ENCODE results near the gene IKZF1.

DNA sequence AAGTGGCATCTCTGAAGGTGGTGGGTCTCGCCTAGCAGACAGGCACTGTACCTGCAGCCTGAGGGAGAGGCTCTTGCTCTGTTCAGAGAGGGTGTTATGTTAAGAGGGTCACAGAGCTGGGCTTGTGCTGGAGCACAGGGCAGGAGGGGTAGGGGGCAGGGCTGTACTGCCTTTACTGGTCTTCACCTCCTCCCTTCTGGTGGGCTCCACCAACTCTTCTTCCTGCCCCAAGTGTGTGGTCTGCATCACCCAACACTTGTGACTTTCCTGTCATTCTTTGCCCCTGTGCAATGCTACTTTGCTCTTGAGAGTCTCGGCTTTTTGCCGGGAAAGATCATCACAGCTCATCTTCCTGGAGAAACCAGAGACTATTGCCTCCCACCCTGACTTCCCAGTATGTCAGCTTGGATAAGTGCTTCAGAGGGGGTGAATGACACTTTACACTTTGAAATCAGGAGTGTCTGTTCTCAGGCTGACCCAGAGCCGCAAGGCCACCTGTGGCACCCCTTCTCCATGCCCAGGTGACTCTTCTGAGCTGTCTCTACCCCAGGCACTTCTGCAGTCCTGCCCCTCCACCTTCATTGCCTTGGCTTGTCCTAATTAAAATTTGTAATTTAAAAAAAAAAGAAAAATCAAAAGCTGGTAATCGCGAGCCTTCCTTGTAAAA, 38.4 kb upstream of the IKZF1 start:
- TF ChIP-seq, protein P1, sequence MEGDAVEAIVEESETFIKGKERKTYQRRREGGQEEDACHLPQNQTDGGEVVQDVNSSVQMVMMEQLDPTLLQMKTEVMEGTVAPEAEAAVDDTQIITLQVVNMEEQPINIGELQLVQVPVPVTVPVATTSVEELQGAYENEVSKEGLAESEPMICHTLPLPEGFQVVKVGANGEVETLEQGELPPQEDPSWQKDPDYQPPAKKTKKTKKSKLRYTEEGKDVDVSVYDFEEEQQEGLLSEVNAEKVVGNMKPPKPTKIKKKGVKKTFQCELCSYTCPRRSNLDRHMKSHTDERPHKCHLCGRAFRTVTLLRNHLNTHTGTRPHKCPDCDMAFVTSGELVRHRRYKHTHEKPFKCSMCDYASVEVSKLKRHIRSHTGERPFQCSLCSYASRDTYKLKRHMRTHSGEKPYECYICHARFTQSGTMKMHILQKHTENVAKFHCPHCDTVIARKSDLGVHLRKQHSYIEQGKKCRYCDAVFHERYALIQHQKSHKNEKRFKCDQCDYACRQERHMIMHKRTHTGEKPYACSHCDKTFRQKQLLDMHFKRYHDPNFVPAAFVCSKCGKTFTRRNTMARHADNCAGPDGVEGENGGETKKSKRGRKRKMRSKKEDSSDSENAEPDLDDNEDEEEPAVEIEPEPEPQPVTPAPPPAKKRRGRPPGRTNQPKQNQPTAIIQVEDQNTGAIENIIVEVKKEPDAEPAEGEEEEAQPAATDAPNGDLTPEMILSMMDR (IDR thresholded peaks at IDR 0.05 in 2 of 3, conservative IDR thresholded peaks at IDR 0.05 in 1 of 3; ENCODE audit: borderline replicate concordance in 1 of 3, insufficient read depth in 1 of 3, low read depth in 2 of 3, low read length in 2 of 3), result no peak
- no peak for TF ChIP-seq SRF (IDR thresholded peaks at IDR 0.05; ENCODE audit: low read depth)
